Measurements from ENCODE around the gene ATP2A1.

DNA sequence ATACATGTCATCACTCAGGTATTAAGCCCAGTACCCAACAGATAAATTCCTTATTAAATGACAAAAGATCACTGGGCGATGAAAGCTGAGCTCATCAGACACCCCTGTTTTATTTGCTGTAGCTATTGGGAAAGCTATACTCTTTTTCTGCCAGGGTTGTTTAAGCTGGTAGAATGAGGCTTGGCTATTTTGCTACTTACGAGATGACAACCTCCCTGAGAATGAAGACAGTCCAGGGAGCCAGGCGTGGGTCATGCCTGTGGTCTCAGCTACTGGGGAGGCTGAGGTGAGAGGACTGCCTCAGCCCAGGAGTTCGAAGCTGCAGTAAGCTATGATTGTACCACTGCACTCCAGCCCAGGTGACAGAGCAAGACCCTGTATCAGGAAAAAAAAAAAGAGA lies 19.0 kb upstream of the ATP2A1 start:
- TF ChIP-seq, protein P1, sequence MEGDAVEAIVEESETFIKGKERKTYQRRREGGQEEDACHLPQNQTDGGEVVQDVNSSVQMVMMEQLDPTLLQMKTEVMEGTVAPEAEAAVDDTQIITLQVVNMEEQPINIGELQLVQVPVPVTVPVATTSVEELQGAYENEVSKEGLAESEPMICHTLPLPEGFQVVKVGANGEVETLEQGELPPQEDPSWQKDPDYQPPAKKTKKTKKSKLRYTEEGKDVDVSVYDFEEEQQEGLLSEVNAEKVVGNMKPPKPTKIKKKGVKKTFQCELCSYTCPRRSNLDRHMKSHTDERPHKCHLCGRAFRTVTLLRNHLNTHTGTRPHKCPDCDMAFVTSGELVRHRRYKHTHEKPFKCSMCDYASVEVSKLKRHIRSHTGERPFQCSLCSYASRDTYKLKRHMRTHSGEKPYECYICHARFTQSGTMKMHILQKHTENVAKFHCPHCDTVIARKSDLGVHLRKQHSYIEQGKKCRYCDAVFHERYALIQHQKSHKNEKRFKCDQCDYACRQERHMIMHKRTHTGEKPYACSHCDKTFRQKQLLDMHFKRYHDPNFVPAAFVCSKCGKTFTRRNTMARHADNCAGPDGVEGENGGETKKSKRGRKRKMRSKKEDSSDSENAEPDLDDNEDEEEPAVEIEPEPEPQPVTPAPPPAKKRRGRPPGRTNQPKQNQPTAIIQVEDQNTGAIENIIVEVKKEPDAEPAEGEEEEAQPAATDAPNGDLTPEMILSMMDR (conservative IDR thresholded peaks at IDR 0.05; ENCODE audit: low read depth, low read length) = no peak
- TF ChIP-seq POLR2A (IDR thresholded peaks at IDR 0.05; ENCODE audit: low read depth, low read length) (no peak), CEBPB (IDR thresholded peaks at IDR 0.05; ENCODE audit: low read depth, low read length) (no peak), USF2 (IDR thresholded peaks at IDR 0.05; ENCODE audit: low read depth, low read length) (no peak), MAZ (IDR thresholded peaks at IDR 0.05; ENCODE audit: borderline replicate concordance, low read depth, low read length) (no peak), RFX5 (IDR thresholded peaks at IDR 0.05; ENCODE audit: low read depth, low read length) (no peak), ELK1 (IDR thresholded peaks at IDR 0.05; ENCODE audit: borderline replicate concordance, low read depth, low read length) (no peak)
